ENCODE measurements around the gene SH2B2. TPM values are rescaled to one million over a fixed set of nuclear protein-coding genes. Genes with fewer than 3 reads are reported as not detected.

The SH2B2 gene
- total and polyA plus RNA-seq, 2 donors (not counting 3 experiments of a cell fraction or from before 2014, with no cell fraction given): 0.69 to 0.73 TPM

- H3K4me2 ChIP-seq (ENCODE audit: insufficient read depth, low read length): no peak overlapping the region
- peaks cover 0 to 5% of the 10 kb centered on the region in 2 experiments for H3K27me3 ChIP-seq (ENCODE audit: control insufficient read depth in 2 of 2, insufficient read depth in 2 of 2, low read length in 2 of 2)
- H3K9me3 ChIP-seq (replicated peaks; ENCODE audit: control insufficient read depth, insufficient read depth, low read length): no peaks in the 10 kb centered on the region
- CTCF ChIA-PET: interaction anchor here (0.5 to 2.9 kb wide), 5 partner anchors 12 to 746 kb away, joined by 3 to 10 read pairs (median 5); no protein-coding TSS in a partner anchor
- intact Hi-C loops (cut with micrococcal nuclease): no loop called here
- POLR2A ChIA-PET: no interaction called here
- no peaks in the 10 kb centered on the region for H4K20me1 ChIP-seq (replicated peaks; ENCODE audit: control insufficient read depth, extremely low read depth, insufficient read depth, low read length)
- no peak overlapping the region for H3K4me3 ChIP-seq (replicated peaks in 1 of 3; ENCODE audit: insufficient read depth in 1 of 3, low read depth in 1 of 3, low read length in 3 of 3)
- no peak overlapping the region for H3K27ac ChIP-seq (ENCODE audit: insufficient read depth, low read depth, low read length)
- DNase-seq (ENCODE audit: low read depth, low spot score) (no peak), FAIRE-seq (no peak)
- no peaks in the 10 kb centered on the region for H3K9me1 ChIP-seq (replicated peaks; ENCODE audit: control insufficient read depth, extremely low read depth, insufficient read depth, low read length)
- TF ChIP-seq POLR2AphosphoS5 (IDR thresholded peaks at IDR 0.05; ENCODE audit: insufficient read depth, low read depth, low read length): no peak
- no peaks in the 10 kb centered on the region for H3K79me2 ChIP-seq (ENCODE audit: control insufficient read depth, insufficient read depth, low read length)
- H3K36me3 ChIP-seq (ENCODE audit: control insufficient read depth in 2 of 2, extremely low read depth in 1 of 2, insufficient read depth in 2 of 2, low read length in 2 of 2): no peaks in the 10 kb centered on the region
- BruUV-seq (replicated peaks): no TSS peak
- peaks cover 10% of the 10 kb centered on the region for H3K4me1 ChIP-seq (ENCODE audit: control insufficient read depth, extremely low read depth, insufficient read depth, low read length)
- H3K9ac ChIP-seq (replicated peaks; ENCODE audit: extremely low read depth, insufficient read depth, low read length): no peak overlapping the region
- dilution Hi-C loops (cut with MboI; ENCODE audit: extremely low pct_ligation_motif_present, low sequenced_read_pairs): no loop called here
- H2AFZ ChIP-seq (ENCODE audit: low read depth, low read length): no peak overlapping the region
Observed at GRCh38 chr7:102289057-102289456, 2.4 kb downstream of the SH2B2 start.

GRCh38 chr7:102291056-102291915 is 4.6 kb downstream of the SH2B2 start:
- no peak overlapping the region for H3K27ac ChIP-seq (ENCODE audit: insufficient read depth, low read depth, low read length)
- no peak overlapping the region for H3K4me3 ChIP-seq (replicated peaks in 1 of 3; ENCODE audit: insufficient read depth in 1 of 3, low read depth in 1 of 3, low read length in 3 of 3)
- BruUV-seq (replicated peaks): no TSS peak
- ChIA-PET POLR2A (no interaction called here), CTCF (no interaction called here)
- no peak overlapping the region for H3K9ac ChIP-seq (replicated peaks; ENCODE audit: extremely low read depth, insufficient read depth, low read length)
- no peaks in the 10 kb centered on the region for H3K9me1 ChIP-seq (replicated peaks; ENCODE audit: control insufficient read depth, extremely low read depth, insufficient read depth, low read length)
- H3K9me3 ChIP-seq (replicated peaks; ENCODE audit: control insufficient read depth, insufficient read depth, low read length): no peaks in the 10 kb centered on the region
- no peaks in the 10 kb centered on the region for H4K20me1 ChIP-seq (replicated peaks; ENCODE audit: control insufficient read depth, extremely low read depth, insufficient read depth, low read length)
- no peak overlapping the region for H2AFZ ChIP-seq (ENCODE audit: low read depth, low read length)
- H3K79me2 ChIP-seq (ENCODE audit: control insufficient read depth, insufficient read depth, low read length): no peaks in the 10 kb centered on the region
- dilution Hi-C loops (cut with MboI; ENCODE audit: extremely low pct_ligation_motif_present, low sequenced_read_pairs) (no loop called here), intact Hi-C loops (cut with micrococcal nuclease) (no loop called here)
- H3K36me3 ChIP-seq (ENCODE audit: control insufficient read depth in 2 of 2, extremely low read depth in 1 of 2, insufficient read depth in 2 of 2, low read length in 2 of 2): no peaks in the 10 kb centered on the region
- H3K4me2 ChIP-seq (ENCODE audit: insufficient read depth, low read length): no peak overlapping the region
- no peak for FAIRE-seq
- no peaks in the 10 kb centered on the region for H3K27me3 ChIP-seq (ENCODE audit: control insufficient read depth in 2 of 2, insufficient read depth in 2 of 2, low read length in 2 of 2)
- H3K4me1 ChIP-seq (ENCODE audit: control insufficient read depth, extremely low read depth, insufficient read depth, low read length): peaks cover 7% of the 10 kb centered on the region
- TF ChIP-seq JUN (IDR thresholded peaks at IDR 0.05; ENCODE audit: borderline replicate concordance, insufficient read depth, insufficient read length, low read depth) (no peak), GATA2 (IDR thresholded peaks at IDR 0.05; ENCODE audit: insufficient read depth, insufficient read length, low read depth, low read length) (no peak), POLR2A (IDR thresholded peaks at IDR 0.05; ENCODE audit: low read depth, low read length) (no peak), MYC (IDR thresholded peaks at IDR 0.05; ENCODE audit: low read depth, low read length) (no peak), EZH2 (IDR thresholded peaks at IDR 0.05; ENCODE audit: borderline replicate concordance, low read depth, low read length, severe bottlenecking) (no peak), FOS (IDR thresholded peaks at IDR 0.05; ENCODE audit: borderline replicate concordance, insufficient read depth, low read length) (no peak), CTCF (IDR thresholded peaks at IDR 0.05; ENCODE audit: extremely low read depth in 1 of 2, insufficient read depth in 1 of 2, low read depth in 1 of 2, low read length in 2 of 2) (no peak), POLR2AphosphoS5 (IDR thresholded peaks at IDR 0.05; ENCODE audit: insufficient read depth, low read depth, low read length) (no peak)
- TF ChIP-seq, protein P1, sequence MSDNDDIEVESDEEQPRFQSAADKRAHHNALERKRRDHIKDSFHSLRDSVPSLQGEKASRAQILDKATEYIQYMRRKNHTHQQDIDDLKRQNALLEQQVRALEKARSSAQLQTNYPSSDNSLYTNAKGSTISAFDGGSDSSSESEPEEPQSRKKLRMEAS (IDR thresholded peaks at IDR 0.05; ENCODE audit: insufficient read depth, insufficient read length): no peak
- no peak for DNase-seq (ENCODE audit: low read depth, low spot score)

Measured in endothelial cell of umbilical vein (primary cell).